ENCODE results near the gene IRAK1BP1.

IRAK1BP1 gene

DNA sequence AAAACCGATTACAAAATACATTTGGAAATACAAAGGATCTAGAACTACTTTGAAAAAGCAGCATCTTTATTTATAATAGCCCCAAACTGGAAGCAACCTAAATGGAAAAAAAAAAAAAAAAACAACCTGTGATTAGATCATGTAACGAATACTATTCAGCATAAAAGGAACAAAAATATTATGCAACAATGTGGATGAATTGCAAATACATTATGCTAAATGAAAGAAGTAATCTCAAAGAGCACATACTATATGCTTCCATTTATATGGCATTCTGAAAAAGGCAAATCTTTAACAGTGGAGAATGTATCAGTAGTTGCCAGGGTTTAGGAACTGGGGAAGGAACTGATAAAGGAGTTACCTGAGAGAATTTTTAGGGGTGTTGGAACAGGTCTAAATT is 28.9 kb downstream of the IRAK1BP1 start:
- TF ChIP-seq, protein P1, sequence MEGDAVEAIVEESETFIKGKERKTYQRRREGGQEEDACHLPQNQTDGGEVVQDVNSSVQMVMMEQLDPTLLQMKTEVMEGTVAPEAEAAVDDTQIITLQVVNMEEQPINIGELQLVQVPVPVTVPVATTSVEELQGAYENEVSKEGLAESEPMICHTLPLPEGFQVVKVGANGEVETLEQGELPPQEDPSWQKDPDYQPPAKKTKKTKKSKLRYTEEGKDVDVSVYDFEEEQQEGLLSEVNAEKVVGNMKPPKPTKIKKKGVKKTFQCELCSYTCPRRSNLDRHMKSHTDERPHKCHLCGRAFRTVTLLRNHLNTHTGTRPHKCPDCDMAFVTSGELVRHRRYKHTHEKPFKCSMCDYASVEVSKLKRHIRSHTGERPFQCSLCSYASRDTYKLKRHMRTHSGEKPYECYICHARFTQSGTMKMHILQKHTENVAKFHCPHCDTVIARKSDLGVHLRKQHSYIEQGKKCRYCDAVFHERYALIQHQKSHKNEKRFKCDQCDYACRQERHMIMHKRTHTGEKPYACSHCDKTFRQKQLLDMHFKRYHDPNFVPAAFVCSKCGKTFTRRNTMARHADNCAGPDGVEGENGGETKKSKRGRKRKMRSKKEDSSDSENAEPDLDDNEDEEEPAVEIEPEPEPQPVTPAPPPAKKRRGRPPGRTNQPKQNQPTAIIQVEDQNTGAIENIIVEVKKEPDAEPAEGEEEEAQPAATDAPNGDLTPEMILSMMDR (IDR thresholded peaks at IDR 0.05; ENCODE audit: low read depth, low read length): no peak
- Histone ChIP-seq H3K4me1 (no peaks in the 10 kb centered on the region), H3K27me3 (no peaks in the 10 kb centered on the region), H3K4me3 (ENCODE audit: low read depth, low read length) (no peak overlapping the region), H3K36me3 (peaks cover 4% of the 10 kb centered on the region), H3K9me3 (no peaks in the 10 kb centered on the region)
- no peak for DNase-seq

DNA sequence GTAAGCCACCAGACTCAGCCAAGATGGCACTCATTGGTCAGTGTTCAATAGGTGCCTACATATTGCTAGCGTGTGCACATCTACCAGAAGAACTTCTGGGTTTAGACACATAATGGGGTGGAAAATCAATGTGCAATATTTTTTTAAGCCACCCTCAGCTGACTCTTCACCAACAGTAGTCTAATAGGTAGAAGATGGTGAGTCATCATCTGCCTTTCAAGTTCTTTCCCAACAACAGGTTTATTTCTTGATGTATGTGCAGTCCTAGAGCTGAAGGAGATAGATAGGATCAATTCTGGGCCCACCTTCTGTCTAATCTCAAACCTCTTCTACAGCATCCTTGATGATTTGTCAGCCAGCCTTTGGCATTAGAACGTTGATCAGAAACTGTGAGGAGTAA is 41.3 kb downstream of the IRAK1BP1 start:
- DNase-seq: no peak
- H3K27me3 ChIP-seq: no peaks in the 10 kb centered on the region
- no peak overlapping the region for H3K4me3 ChIP-seq (ENCODE audit: low read depth, low read length)
- H3K36me3 ChIP-seq: no peaks in the 10 kb centered on the region
- TF ChIP-seq, protein P1 (IDR thresholded peaks at IDR 0.05; ENCODE audit: low read depth, low read length): no peak
- no peaks in the 10 kb centered on the region for H3K9me3 ChIP-seq
- 0 out of 2 replicates have a peak, but pooled peaks cover 3% of the 10 kb centered on the region for H3K4me1 ChIP-seq

DNA sequence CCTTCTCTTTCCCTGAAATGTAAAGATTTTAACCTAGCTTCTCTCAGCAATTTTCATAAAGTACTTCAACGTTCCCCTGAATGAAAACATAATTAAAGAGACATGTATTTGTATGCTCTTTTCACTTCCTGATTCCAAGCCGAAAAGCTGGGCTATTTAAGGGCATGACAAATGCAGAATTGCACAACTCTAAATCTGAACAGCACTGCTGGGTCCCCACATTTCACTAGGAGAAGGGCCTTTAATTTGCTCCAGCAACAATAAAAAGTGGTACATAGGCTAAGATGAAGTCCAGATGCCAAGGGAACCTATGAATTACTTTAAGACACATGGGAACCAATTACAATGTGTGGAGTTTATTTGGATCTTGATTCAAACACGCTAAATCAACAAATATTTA is 42.0 kb downstream of the IRAK1BP1 start:
- Histone ChIP-seq H3K9me3 (no peaks in the 10 kb centered on the region), H3K4me3 (ENCODE audit: low read depth, low read length) (no peak overlapping the region), H3K4me1 (0 out of 2 replicates have a peak, but pooled peaks cover 3% of the 10 kb centered on the region), H3K36me3 (no peaks in the 10 kb centered on the region), H3K27me3 (no peaks in the 10 kb centered on the region)
- no peak for DNase-seq
- TF ChIP-seq, protein P1 (IDR thresholded peaks at IDR 0.05; ENCODE audit: low read depth, low read length): no peak

DNA sequence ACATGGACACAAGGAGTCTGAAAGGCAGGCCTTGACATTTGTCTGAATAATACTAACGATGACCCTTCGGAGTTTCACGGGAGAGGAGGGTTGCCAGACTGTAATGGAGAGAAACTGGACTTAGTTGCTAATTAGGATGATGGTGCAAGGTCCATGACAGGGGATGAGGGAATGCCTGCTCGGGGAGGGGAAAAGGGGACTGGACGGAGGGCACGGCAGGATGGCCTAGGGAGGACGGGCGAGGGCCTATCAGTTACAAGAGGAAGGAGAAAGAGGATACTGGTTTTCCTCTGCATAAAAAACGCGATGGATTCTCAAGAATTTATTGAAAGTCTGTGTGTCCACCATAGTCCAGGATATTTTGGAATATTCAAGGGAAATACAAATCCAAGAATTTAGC is 42.7 kb downstream of the IRAK1BP1 start:
- TF ChIP-seq, protein P1 (IDR thresholded peaks at IDR 0.05; ENCODE audit: low read depth, low read length): no peak
- no peaks in the 10 kb centered on the region for H3K36me3 ChIP-seq
- no peaks in the 10 kb centered on the region for H3K27me3 ChIP-seq
- DNase-seq: no peak
- H3K4me1 ChIP-seq: 0 out of 2 replicates have a peak, but pooled peaks cover 3% of the 10 kb centered on the region
- no peaks in the 10 kb centered on the region for H3K9me3 ChIP-seq
- peak overlapping the region; percentile 50; the same call in 1 of the 2 replicates for H3K4me3 ChIP-seq (ENCODE audit: low read depth, low read length)

DNA sequence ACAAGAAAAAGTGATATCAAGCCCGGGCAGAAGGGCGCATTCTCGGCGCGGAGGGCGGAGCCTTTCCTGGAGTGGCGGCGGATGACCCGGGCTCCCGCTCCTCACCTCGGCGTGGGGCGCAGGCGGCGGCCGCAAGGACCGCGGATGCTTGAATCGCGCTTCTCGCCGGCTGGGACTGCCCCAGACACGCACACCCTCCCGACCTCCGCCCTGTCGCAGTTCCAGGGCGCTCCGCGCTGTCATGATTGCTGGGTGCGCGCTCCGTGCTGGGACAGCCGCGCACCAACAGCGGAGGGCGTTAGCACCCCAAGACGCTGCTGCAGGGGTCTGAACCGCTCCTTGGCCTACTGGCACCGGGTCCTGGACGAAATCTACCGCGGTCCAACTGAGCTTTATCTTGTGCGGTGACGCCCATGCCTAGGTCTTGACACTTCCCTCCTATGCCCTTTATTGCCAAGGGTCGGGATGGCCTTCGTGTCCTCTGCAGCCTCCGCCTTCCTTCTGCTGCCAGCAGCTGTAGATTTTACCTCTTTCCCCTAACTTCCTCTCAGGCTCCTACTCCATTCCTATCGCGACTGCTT is 43.3 kb downstream of the IRAK1BP1 start:
- TF ChIP-seq, protein P1 (IDR thresholded peaks at IDR 0.05; ENCODE audit: low read depth, low read length): no peak
- Histone ChIP-seq H3K9me3 (no peaks in the 10 kb centered on the region; the same call in 1 of the 2 replicates), H3K27me3 (no peaks in the 10 kb centered on the region), H3K4me1 (0 out of 2 replicates have a peak, but pooled peaks cover 3% of the 10 kb centered on the region), H3K36me3 (no peaks in the 10 kb centered on the region), H3K4me3 (ENCODE audit: low read depth, low read length) (peak overlapping the region; percentile 50)
- peak; percentile 40 for DNase-seq

DNA sequence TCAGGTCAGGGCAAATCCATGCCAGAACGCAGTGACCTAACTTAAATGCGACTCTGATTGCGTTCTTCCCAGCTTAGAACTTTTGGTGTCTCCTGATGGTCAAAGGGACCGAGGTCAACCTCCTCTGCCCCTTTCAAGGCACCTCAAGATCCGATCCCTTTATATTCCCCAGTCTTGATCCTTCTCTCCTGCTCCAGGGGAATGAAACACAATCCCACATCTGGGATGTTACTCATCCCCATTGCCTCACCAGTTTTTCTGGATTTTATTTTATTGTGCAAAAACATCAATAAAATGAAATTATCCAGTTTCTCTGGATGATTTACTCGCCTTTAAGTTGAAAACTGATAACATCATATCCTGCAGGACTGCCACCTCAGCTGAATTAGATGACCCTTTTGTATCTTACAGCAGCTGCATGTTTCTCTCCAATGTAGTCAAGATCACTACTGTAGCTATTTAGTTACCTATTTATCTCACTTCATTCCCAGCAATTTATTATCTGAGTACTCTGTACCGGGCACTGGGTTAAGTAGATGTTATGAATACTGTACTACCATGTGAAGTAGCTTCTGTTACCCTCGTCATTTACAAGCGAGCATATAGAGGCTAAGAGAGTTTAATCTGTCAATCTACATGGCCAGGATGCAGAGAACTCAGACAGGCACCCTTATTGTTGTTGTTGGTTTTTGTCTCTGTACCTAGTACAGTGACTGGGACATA is 44.0 kb downstream of the IRAK1BP1 start:
- Histone ChIP-seq H3K4me1 (0 out of 2 replicates have a peak, but pooled peaks cover 3% of the 10 kb centered on the region), H3K36me3 (no peaks in the 10 kb centered on the region), H3K9me3 (no peaks in the 10 kb centered on the region; the same call in 1 of the 2 replicates), H3K4me3 (ENCODE audit: low read depth, low read length) (peak overlapping the region; percentile 50), H3K27me3 (no peaks in the 10 kb centered on the region)
- DNase-seq: no peak
- TF ChIP-seq, protein P1 (IDR thresholded peaks at IDR 0.05; ENCODE audit: low read depth, low read length): no peak

Measured in BE2C (cell line).